Measurements from ENCODE around the gene DGCR2. TPM values are rescaled to one million over a fixed set of nuclear protein-coding genes. Genes with fewer than 3 reads are reported as not detected.

The DGCR2 gene
- polyA plus RNA-seq, 4 donors: 69.0 to 75.9 (median 71.2) TPM

GRCh38 chr22:19046719-19047609 is 75.2 kb downstream of the DGCR2 start:
- DNase-seq (ENCODE audit: low read depth in 4 of 4, low spot score in 3 of 4): no peak

DNA sequence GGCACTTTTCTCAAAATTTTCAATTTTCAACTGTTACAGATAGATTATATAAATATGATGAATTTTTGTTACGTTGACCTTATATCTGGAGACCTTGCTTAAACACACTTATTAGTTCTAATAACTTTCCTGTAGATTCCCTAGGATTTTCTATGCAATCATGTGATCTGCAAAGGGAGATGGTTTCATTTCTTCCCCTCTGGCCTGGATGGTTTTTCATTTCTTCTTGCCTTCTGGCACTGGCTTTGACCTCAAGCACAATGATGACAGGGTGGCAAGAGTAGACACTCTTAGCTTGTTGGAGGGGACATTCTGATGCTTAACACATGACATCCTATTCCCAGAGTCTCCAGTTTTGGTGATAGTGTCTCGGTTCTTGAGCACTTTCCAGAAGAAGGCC is 75.9 kb downstream of the DGCR2 start:
- no peak for DNase-seq (ENCODE audit: low read depth in 4 of 4, low spot score in 3 of 4)

DNA sequence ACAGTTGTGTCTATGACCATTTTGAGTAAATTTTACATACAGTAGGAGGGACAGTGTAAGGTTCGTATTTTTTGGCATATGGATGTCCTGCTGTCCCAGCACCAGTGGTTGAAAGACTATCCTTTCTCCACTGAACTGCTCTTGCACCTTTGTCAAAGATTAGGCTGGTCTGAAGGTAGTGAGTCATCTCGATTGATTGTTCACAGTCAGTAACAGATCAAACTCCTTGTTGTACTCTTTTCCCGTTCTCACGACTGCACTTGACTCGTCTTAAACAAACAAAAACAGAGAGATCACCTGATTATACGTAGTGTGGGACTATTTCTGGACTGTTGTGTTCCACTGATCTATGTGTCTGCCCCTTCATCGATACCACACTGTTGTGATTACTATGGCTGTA is 77.1 kb downstream of the DGCR2 start:
- DNase-seq (ENCODE audit: low read depth in 4 of 4, low spot score in 3 of 4): no peak

GRCh38 chr22:19044381-19044780 is 77.8 kb downstream of the DGCR2 start:
- no peak for DNase-seq (ENCODE audit: low read depth in 4 of 4, low spot score in 3 of 4)

GRCh38 chr22:19043121-19044085 is 78.8 kb downstream of the DGCR2 start:
- DNase-seq (ENCODE audit: low read depth in 4 of 4, low spot score in 3 of 4): no peak

GRCh38 chr22:19042285-19043120 is 79.7 kb downstream of the DGCR2 start:
- DNase-seq (ENCODE audit: low read depth in 4 of 4, low spot score in 3 of 4): no peak

DNA sequence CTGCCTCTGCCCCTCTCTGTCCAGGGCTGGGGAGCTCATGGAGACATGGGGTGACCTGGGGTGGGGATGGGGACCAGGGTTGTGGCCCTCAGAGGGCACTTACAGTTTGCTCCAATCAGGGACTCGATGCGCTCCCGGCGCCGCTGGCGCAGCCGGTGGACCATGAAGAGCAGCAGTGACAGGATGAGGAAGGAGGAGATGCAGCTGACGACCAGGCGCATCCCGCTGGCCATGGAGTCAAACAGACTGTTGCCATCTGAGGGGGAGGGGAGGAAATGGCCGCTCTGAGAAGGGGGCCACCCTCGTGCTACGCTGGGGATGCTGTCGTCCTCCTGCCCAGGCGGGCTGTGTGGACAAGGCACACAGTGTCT is 80.5 kb downstream of the DGCR2 start:
- no peak for DNase-seq (ENCODE audit: low read depth in 4 of 4, low spot score in 3 of 4)

DNA sequence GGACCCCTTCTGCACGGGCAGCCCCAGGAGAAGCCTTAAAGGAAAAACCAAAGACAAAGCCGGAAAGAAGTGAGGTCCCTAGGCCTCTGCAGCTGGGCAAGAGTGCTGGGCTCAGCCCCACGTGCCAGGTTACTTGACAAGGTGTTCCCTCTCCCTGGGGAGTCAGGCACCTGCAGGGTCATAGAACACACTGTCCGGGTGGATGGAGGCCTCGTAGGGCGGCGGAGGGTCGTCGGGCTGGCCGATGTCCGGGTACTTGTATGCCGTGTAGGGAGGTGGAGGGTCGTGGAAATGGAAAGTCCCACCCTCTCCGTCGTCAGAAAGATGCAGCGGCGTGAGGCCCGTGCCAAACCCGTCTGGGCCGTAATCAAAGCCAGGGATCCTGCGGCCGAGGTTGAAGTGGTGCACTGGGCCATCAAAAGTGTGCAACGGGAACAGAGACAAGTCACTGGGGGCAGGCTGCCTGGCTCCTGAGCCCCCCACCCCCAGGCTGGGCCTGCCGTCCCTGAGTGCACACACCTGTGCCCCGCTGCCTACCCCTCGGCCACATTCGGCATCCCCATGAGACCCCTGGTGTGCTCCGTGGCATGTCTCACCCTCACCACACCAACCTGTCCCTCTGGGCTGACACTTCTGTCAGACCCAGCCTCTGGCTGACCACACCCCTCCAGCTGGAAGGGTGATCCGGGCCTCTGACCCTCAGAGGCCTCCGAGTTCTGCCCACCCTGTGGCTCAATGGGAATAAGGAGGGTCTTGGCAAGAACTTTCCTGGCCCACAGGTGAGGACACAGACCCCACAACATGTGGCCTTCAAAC is 81.1 kb downstream of the DGCR2 start:
- DNase-seq (ENCODE audit: low read depth in 4 of 4, low spot score in 3 of 4): no peak

GRCh38 chr22:19040391-19040861 is 81.8 kb downstream of the DGCR2 start:
- DNase-seq (ENCODE audit: low read depth in 4 of 4, low spot score in 3 of 4): no peak

DNA sequence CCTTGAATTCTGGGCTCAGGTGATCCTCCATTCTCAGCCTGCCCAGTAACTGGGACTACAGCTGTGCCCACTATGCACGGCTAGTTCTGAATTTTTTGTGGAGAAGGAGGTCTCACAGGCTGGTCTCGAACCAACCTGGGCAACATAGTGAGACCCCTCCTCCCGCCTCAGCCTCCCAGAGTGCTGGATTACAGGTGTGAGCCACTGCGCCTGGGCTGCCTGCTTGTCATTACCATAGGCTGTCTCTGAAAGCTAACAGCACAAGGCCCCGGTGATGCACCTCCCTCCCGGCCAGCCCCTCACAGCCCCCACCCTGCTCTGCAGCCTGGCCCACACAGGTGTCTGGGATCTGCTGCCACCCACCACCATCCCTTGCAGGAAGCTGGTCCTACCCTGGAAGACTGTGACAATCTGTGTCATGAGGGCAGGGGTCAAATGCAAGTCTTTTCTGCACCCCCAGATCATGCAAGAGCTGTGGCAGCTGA is 82.4 kb downstream of the DGCR2 start:
- no peak for DNase-seq (ENCODE audit: low read depth in 4 of 4, low spot score in 3 of 4)

DNA sequence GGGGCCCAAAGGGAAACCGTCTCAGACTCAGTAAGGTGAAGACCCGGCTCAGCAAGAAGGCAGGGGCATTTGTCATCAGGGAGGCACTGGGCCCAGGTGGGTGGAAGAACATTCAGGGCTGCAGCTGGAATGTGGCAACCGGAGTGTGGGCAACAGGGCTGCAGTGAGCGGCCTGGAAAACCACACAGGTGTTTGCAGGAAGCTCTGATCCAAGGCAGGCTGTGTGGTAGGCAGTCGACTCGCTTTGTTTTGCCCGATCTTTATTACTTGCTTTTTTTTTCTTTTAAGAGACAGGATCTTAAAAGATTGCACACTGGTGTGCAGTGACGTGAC is 82.8 kb downstream of the DGCR2 start:
- DNase-seq (ENCODE audit: low read depth in 4 of 4, low spot score in 3 of 4): no peak

DNA sequence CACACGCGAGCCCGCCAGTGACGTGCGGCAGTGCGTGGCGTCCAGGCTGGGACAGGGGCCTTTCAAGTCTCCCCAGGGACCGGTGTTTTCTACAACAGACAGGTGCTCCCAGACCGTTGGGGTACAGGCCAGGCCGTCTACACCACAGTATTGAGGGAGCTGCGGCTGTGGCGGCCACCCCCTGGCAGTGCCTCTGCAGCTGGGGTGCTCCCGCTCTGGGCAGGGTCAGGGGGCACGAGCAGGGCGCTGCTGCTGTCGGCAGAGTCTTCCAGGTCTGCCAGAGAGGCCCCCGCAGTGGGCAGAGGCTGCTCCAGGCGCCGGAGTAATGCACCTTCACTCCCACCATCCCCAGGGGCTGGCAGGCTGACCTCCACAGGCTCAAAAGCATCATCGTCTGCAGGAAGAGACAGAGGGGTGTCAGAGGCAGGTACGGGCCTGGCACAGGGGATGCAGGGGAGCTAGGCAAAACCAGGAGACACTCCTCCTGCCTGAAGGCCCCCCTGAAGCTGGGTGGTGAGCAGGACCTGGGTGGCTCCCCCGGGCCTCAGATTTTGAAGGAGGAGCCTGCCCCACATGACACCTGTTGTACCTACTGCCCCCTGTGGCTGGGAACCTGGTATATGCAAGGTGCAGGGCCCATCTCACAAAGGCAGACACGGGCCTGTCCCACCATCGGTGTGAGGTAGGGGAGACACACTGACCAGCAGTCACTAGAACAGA is 83.3 kb downstream of the DGCR2 start:
- DNase-seq (ENCODE audit: low read depth in 4 of 4, low spot score in 3 of 4): no peak

DNA sequence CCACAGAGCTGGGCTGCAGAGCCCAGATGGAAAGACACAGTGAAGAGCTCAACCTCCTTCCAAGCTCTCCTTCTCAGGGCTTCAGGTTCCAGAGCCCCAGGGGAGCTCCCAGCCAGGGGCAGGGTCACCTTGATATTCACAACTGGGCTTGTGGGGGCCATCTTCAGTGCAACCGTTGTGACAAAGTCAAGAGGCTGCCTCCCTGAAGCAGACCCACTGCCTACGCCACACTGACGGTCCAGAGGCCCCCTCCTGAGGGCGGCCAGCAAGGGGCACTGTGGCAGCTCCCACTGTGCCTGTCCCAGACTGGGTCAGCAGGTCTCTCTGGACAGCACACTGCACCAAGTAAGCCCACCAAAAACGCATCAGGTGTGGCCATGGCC is 84.1 kb downstream of the DGCR2 start:
- no peak for DNase-seq (ENCODE audit: low read depth in 4 of 4, low spot score in 3 of 4)

- no peak for DNase-seq (ENCODE audit: low read depth in 4 of 4, low spot score in 3 of 4)
Measured at GRCh38 chr22:19037282-19038163, 84.7 kb downstream of the DGCR2 start.

- no peak for DNase-seq (ENCODE audit: low read depth in 4 of 4, low spot score in 3 of 4)
Measured at GRCh38 chr22:19036523-19037273, 85.5 kb downstream of the DGCR2 start.

DNA sequence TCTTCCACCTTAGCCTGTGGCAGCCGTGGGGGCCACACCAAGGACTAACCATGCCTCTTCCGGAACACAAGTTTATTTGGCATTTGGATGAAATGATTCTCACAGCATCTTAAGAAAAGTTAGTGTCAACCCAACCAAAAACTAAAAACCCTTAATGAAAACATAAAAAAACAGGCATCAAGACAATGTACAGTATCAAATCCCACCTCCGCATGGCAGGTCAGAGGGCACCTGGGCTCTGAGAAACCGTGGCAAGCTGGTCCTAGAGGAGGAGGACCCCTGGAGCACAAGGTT is 86.0 kb downstream of the DGCR2 start:
- DNase-seq (ENCODE audit: low read depth in 4 of 4, low spot score in 3 of 4): no peak

- no peak for DNase-seq (ENCODE audit: low read depth in 4 of 4, low spot score in 3 of 4)
Measured at GRCh38 chr22:19035474-19036228, 86.6 kb downstream of the DGCR2 start.

All from left renal pelvis (tissue), 4 donors.